Rectal smooth muscle tissue (tissue), 1 donor: ENCODE measurements around the gene BRME1.
"Not testable (repeated sequence)": the region's sequence is repeated elsewhere in the genome, so short reads cannot be mapped to it uniquely, and the experiment has no call there.

ENCODE experiments used
- H3K27ac ChIP-seq: one replicate; pipeline ENCODE4 v1.7.0; 2013; ENCODE audit warnings: low read depth, low read length, inconsistent platforms
- H3K27me3 ChIP-seq: one replicate; pipeline ENCODE4 v1.7.0; 2013; ENCODE audit warnings: low read length; ENCODE audit not compliant: control insufficient read depth, insufficient read depth
- H3K36me3 ChIP-seq: one replicate; pipeline ENCODE4 v1.7.0; 2013; ENCODE audit warnings: low read length; ENCODE audit not compliant: control insufficient read depth, insufficient read depth
- H3K4me1 ChIP-seq: one replicate; pipeline ENCODE4 v1.7.0; 2013; ENCODE audit warnings: low read length; ENCODE audit not compliant: control insufficient read depth, insufficient read depth
- H3K4me3 ChIP-seq: one replicate; pipeline ENCODE4 v1.7.0; 2013; ENCODE audit warnings: low read length
- H3K9ac ChIP-seq: one replicate; pipeline ENCODE4 v1.7.0; 2013; ENCODE audit warnings: low read length

The BRME1 gene

GRCh38 chr19:13868663-13869062, 37.3 kb downstream of the BRME1 start:
- Histone ChIP-seq H3K4me3 (no peak overlapping the region), H3K36me3 (no peaks in the 10 kb centered on the region), H3K27me3 (peaks cover 2% of the 10 kb centered on the region), H3K27ac (no peak overlapping the region), H3K4me1 (peaks cover 6% of the 10 kb centered on the region), H3K9ac (no peak overlapping the region)

DNA sequence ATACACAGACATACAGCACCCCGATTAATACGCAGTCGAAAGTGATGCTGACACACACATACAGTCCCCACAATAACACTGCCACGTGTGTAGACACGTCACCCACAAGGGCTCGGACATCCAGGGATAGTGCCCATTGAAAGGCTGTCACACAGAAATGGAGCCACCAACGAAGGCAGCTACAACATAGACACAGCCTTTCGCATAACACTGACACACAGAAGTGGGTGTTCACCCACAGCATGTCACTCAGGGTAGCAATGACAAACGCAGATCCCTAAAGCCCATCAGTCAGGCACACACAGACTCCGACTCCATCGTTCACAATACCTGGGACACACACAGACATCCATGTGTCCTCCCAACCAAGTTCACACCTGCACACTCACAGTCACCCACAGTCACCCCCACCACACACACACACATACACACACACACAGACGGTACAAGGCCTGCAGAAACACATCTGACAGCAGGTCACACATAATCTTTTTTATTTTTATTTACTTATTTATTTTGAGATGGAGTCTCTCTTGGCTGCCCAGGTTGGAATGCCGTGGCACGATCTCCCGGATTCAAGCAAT, 39.4 kb downstream of the BRME1 start:
- peak overlapping the region; percentile 67 for H3K4me3 ChIP-seq
- H3K27ac ChIP-seq = no peak overlapping the region
- H3K27me3 ChIP-seq = peaks cover 2% of the 10 kb centered on the region
- peaks cover 10% of the 10 kb centered on the region for H3K4me1 ChIP-seq
- no peaks in the 10 kb centered on the region for H3K36me3 ChIP-seq
- H3K9ac ChIP-seq = no peak overlapping the region

GRCh38 chr19:13865571-13866462, 40.1 kb downstream of the BRME1 start:
- Histone ChIP-seq H3K9ac (no peak overlapping the region), H3K27ac (peak overlapping the region; percentile 55), H3K36me3 (no peaks in the 10 kb centered on the region), H3K4me3 (peak overlapping the region; percentile 67), H3K27me3 (peaks cover 2% of the 10 kb centered on the region), H3K4me1 (peaks cover 13% of the 10 kb centered on the region)

- Histone ChIP-seq H3K36me3 (no peaks in the 10 kb centered on the region), H3K27ac (peak overlapping the region; percentile 21), H3K4me1 (peaks cover 13% of the 10 kb centered on the region), H3K9ac (no peak overlapping the region), H3K27me3 (peaks cover 2% of the 10 kb centered on the region), H3K4me3 (no peak overlapping the region)
These were observed 41.0 kb downstream of the BRME1 start for GRCh38 chr19:13864667-13865570.

- Histone ChIP-seq H3K9ac (no peak overlapping the region), H3K27ac (peak overlapping the region; percentile 21), H3K4me1 (peaks cover 13% of the 10 kb centered on the region), H3K36me3 (no peaks in the 10 kb centered on the region), H3K4me3 (no peak overlapping the region), H3K27me3 (peaks cover 2% of the 10 kb centered on the region)
These were observed 41.8 kb downstream of the BRME1 start for GRCh38 chr19:13864046-13864666.

GRCh38 chr19:13861714-13862531, 44.0 kb downstream of the BRME1 start:
- Histone ChIP-seq H3K27ac (peak overlapping the region; percentile 96), H3K9ac (peak overlapping the region; percentile 56), H3K4me1 (peaks cover 13% of the 10 kb centered on the region), H3K4me3 (peak overlapping the region; percentile 63), H3K36me3 (no peaks in the 10 kb centered on the region), H3K27me3 (peaks cover 2% of the 10 kb centered on the region)

- H3K4me1 ChIP-seq = peaks cover 10% of the 10 kb centered on the region
- peak overlapping the region; percentile 56 for H3K9ac ChIP-seq
- peak overlapping the region; percentile 96 for H3K27ac ChIP-seq
- no peaks in the 10 kb centered on the region for H3K36me3 ChIP-seq
- H3K27me3 ChIP-seq = peaks cover 2% of the 10 kb centered on the region
- H3K4me3 ChIP-seq = peak overlapping the region; percentile 63
These were observed 44.6 kb downstream of the BRME1 start for GRCh38 chr19:13861392-13861713.

DNA sequence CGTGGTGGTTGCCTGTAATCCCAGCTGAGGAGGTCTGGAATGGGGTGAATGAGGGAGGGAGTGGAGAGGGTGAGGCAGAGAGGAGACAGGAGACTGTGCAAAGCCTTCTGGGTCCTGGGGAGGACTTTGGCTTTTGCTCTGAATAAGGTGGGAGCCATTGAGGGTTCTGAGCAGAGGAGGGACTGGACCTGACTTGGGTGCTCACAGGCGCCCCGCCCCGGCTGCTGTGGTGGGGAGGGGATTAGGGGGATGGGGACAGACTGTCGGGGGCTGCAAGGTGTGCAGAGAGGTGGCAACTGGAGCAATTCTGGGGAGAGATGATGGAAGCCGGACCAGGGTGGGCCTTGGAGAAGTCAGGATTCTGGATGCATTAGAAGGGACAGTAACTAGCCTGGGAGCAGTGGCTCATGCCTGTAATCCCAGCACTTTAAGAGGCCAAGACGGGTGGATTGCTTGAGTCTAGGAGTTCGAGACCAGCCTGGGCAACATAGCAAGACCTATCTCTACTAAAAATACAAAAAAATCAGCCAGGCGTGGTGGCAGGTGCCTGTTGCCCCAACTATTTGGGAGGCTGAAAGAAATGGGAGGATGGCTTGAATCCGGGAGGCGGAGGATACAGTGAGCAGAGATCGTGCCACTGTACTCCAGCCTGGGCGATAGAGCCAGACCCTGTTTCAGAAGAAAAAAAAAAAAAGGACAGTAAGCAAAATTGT, 45.1 kb downstream of the BRME1 start:
- H3K36me3 ChIP-seq = no peaks in the 10 kb centered on the region
- peak overlapping the region; percentile 63 for H3K4me3 ChIP-seq
- peaks cover 7% of the 10 kb centered on the region for H3K4me1 ChIP-seq
- peak overlapping the region; percentile 96 for H3K27ac ChIP-seq
- no peak overlapping the region for H3K9ac ChIP-seq
- peaks cover 2% of the 10 kb centered on the region for H3K27me3 ChIP-seq

DNA sequence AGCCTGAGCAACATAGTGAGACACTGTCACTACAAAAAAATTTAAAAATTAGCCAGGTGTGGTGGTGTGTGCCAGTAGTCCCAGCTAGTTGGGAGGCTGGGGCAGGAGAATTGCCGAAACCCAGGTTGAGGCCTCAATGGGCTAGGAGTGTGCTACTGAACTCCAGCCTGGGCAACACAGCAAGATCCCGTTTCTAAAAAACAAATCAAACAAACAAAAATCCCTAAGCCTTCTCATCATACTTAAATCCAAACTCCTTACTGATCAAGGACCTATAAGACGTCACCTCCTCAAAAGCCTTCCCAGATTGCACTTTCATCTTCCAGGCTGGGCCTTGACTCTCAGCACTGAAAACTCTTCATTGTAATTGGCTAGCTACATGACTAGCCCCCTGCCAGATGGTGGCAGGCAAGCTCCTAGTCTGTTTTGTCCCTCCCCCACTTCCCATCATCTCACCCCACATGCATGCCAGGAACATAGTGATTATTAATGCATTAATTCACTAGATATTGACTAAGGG, 46.5 kb downstream of the BRME1 start:
- H3K27ac ChIP-seq = no peak overlapping the region
- H3K36me3 ChIP-seq = no peaks in the 10 kb centered on the region
- H3K4me3 ChIP-seq = no peak overlapping the region
- peaks cover 7% of the 10 kb centered on the region for H3K4me1 ChIP-seq
- no peaks in the 10 kb centered on the region for H3K27me3 ChIP-seq
- no peak overlapping the region for H3K9ac ChIP-seq

- Histone ChIP-seq H3K9ac (no peak overlapping the region), H3K27ac (no peak overlapping the region), H3K36me3 (no peaks in the 10 kb centered on the region), H3K27me3 (no peaks in the 10 kb centered on the region), H3K4me3 (no peak overlapping the region), H3K4me1 (peaks cover 5% of the 10 kb centered on the region)
These were observed 49.4 kb downstream of the BRME1 start for GRCh38 chr19:13856497-13856896.

DNA sequence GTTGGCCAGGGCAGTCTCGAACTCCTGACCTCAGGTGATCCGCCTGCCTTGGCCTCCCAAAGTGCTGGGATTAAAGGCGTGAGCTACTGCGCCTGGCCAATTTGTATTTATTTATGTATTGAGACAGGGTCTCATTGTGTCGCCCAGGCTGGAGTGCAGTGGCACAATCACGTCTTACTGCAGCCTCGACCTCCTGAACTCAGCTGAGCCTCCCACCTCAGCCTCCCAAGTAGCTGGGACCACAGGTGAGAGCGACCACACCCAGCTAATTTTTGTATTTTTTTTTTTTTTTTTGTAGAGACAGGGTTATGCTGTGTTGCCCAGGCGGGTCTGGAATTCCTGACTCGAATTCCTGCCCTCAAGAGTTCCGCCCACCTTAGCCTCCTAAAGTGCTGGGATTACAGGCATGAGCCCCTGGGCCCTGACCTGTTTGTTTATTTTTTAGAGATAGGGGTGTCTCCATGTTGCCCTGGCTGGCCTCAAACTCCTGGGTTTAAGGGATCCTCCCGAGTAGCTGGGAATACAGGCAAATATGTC, 53.7 kb downstream of the BRME1 start:
- not testable (repeated sequence) for H3K4me3 ChIP-seq, H3K27me3 ChIP-seq, H3K36me3 ChIP-seq, H3K9ac ChIP-seq
- Histone ChIP-seq H3K4me1 (peaks cover 16% of the 10 kb centered on the region), H3K27ac (peak overlapping the region; percentile 96)
